HG02759 (cell line): ENCODE results near the gene PRRG1.
"Not testable (repeated sequence)": the region's sequence is repeated elsewhere in the genome, so short reads cannot be mapped to it uniquely, and the experiment has no call there.

Experiments used
- ATAC-seq: cut with Tn5 transposase; IDR thresholded peaks from one replicate; pipeline ENCODE4 v1.9.1; 2021; ENCODE audit warnings: mild to moderate bottlenecking, moderate library complexity; ENCODE audit not compliant: unreplicated experiment

PRRG1 gene

DNA sequence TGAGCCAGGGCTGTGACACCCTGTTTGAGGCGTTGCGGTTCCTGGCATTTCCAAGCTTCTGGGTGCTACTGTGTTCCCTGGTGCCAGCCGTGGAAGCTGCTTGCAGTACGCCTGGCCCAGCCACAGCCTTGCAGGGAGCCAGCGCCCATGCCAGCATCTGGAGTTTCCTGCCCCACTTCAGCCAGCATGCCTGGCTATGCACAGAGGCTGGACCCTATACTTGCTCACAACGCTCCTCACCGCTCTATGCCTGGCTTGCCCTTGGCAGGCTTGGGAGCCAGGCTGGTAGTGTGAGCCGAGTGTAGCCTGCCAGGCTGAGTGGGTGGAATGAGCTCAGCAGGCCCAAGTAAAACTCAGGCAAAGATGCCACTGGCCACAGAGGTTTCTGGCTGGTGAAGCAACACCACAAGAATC lies 22.4 kb downstream of the PRRG1 start:
- ATAC-seq: no peak

DNA sequence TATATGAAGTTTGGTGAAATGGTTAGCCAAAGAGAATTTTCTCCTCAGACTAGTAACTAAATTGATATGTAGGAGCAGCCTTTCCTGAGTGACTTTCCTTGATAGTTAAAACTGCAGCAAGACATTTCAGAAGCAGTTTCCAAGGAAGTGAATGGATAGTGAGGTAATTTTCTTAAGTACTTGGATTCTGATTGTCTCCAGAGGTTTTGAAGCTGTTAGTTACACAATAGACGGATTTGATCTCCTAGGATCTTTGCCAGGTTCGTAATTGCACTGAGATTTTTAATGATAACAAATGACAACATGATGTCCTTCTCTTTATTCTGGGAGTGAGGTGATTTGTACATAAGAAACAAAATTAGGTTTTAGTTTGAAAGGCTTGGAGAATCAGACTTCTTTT lies 29.2 kb downstream of the PRRG1 start:
- ATAC-seq: no peak

DNA sequence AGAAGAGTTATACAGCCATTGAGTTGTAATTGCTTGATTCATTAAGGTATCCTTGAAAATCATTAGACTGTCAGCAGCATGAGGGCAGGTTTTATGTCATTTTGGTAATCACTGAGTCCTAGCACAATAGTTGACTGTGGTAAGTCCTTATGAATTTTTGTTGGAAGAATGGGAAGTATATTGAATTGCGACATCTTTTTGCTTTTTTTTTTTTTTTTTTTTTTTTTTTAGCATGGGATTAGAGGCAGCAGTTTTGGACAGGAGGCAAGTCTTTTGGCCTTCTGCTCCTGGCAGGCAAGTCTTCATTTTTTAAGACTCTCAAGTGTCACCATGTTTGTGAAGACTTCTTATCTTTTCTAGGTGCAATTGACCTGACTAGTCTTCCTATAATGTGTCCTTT lies 29.7 kb downstream of the PRRG1 start:
- ATAC-seq: no peak

DNA sequence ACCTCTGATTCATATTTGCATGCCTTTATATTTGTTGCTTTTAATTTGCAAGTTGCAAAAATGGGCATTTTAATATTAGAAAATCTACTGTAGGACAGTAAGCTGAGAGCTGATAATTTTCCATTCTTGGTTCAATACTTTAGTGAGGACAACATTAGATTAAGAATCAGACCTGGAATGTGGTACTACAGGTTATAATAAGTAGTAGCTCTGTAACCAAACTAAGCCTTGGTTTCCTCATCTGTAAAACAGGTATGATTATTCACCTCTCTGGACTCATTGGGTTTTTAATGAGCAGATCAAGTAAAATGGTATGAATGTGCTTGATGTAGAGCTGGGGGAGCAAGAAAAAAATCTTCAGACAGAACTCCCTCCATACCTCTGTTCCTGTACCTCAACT lies 31.1 kb downstream of the PRRG1 start:
- no peak for ATAC-seq

DNA sequence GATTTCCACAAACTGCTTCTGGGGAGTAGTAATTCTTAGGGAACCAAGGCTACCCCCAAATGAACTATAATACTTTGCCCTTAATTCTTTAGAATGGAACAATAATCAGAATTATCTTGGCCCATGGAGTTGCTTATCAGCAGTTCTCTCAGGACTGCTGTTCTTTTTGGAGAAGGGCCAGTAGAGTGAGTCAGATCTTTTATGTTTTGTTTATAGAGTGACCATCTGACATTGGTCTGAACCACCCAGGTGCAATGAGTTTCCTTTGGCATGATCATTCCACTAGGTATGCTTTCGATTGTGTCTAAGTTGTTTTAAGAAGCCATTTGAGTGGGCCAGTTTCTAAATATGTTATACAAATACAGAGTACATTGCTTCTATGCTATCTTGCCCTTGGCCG lies 31.8 kb downstream of the PRRG1 start:
- ATAC-seq: no peak

DNA sequence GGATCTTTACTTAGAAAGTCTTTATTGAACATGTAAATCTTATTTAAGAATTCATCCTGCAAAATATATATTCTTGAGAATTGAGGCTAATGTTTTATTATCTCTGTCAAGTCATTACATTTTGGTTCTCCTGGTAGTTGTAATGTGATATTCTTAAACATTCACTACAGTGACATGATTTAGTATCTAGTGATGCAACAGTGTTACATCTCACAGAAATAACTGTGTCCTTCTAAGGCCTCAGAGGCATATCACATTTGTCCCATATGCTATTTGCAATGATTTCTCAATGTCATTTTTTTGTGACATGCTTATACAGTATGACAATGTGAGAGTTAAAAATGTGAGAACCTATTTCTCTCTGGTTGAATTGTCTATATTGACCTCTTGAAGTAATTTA lies 34.1 kb downstream of the PRRG1 start:
- ATAC-seq: no peak

DNA sequence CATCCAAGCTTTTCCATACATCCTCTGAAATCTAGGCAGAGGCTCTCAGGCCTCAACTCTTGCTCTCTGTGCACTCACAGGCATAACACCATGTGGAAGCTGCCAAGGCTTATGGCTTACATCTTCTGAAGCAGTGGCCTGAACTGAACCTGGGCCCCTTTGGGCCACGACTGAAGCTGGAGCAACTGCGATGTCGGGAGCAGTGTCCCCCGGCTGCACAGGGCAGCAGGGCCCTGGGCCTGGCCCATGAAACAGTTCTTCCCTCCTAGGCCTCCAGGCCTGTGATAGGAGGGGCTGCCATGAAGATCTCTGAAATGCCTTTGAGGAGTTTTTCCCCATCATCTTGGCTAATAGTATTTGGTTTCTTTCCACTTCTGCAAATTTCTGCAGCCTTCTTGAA lies 39.2 kb downstream of the PRRG1 start:
- ATAC-seq: no peak

DNA sequence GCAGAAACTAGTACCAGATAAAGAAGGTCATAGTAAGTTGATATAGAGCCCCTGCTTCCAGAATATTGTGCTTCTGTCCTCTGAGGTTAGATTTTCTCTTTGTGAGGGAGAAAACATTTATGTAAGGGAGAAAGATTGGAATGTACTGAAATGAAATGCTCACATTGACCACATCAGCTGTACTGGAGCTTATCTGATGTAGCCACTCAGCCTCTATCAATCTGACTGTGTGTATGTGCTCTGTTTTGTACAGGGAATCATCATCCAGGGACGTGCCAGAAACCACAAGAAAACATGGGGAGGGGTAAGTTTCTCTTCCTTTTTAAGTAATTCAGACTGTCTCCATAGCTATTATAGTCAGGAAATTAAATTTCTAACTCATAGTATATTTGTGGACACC lies 56.8 kb downstream of the PRRG1 start:
- no peak for ATAC-seq

DNA sequence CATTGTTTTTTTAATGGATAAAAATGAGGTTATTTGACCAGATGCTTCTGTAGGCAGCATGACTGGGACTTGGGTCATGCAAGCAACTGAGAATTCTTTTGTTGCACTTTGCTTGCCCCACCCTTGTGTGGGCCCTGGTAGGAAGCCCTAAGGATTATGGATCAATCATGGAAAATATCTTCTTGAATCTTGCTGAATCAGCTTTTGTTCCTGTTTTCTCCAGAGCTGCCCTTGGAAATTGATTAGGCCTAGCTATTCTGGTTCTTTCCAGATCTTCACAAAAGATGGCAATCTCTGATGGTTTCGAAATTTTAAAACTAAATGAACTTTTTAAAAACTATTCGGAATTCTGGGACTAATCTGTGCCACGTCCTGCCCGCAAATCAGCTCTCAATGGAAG lies 58.6 kb downstream of the PRRG1 start:
- no peak for ATAC-seq

DNA sequence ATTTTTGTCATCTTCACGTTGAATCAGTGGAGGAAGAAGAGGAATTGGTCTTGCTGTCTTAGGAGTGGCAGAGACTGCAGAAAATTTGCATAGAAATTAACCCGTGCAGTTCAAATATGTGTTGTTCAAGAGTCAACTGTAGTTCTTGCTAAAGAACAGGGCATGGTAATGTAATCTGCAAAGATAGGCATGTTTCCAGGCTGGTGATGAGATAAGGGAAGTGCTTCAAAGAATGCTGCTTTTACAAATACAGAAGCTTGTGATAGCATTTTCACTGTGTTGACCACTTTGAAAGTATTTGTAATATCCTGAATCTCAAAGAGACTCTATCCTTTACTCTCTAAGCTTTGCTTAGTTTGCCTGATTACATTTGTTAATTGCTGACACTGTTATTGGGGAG lies 60.1 kb downstream of the PRRG1 start:
- no peak for ATAC-seq

DNA sequence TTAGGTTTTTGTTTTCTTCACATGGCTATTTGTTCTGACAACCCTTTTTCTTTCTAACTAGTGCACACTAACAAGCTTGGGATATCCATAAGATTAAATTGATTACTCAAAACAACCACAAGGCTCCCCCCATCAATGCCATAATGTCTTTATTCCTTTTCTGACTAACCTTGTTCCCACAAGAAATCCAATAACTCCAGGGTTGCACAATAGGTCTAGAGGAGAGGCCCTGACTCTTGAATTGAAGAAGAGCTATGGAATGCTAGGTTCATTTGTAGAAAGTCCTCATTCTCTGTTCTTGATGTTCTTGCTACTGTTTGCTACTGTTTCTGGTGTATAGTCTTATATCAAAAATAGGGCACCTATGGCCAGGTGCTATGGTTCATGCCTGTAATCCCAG lies 71.0 kb downstream of the PRRG1 start:
- no peak for ATAC-seq

DNA sequence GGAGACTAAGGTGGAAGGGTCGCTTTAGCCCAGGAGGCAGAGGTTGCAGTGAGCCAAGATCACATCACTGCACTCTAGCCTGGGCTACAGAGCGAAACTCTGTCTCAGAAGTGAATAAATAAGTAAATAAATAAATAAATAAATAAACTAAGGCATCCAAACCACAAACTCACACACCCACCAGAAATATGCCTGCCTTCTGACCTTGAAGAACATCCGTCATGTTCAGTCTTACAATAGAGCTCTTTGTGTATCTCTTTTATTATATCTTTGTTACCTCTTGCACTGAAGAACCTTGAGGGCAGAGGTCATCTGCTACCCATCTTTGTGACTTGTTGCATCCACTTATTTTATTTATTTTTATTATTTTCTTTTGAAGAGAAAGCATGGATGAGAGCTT lies 71.6 kb downstream of the PRRG1 start:
- ATAC-seq: no peak

DNA sequence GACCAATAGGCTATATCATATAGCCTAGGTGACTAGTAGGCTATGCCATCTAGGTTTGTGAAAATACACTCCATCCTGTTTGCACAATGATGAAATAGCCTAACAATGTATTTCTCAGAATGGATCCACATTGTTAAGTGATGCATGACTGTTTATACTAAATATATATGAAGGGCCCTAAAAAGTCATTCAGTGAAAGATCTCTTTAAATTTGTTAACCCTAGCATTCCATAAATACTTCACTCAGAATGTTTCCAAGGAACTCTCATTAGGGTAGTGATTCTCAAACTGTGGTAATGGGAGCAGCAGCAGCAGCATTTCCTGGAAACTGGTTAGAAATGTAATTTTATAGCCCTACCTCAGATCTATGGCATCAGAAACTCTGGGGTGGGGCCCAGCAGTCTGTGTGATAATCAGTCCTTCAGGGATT lies 74.9 kb downstream of the PRRG1 start:
- ATAC-seq: no peak

DNA sequence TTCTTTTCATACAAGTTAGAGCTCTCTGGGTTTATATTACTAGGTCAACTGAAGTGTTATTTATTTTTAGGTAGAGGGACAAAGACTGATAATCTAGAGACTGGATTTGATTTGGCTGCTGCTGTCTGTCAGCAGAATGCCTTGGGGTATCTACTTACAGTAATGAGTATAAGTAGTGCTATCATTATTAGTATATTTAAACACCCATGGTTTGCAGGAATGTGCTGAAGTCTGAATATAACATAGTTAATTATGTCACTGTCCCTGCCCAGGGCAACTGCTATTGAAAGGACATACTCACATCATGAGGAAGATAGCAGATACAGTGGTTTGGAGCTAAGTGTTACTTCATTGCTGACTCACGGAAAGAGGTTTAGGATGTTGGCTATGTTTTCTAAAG lies 76.2 kb downstream of the PRRG1 start:
- no peak for ATAC-seq

DNA sequence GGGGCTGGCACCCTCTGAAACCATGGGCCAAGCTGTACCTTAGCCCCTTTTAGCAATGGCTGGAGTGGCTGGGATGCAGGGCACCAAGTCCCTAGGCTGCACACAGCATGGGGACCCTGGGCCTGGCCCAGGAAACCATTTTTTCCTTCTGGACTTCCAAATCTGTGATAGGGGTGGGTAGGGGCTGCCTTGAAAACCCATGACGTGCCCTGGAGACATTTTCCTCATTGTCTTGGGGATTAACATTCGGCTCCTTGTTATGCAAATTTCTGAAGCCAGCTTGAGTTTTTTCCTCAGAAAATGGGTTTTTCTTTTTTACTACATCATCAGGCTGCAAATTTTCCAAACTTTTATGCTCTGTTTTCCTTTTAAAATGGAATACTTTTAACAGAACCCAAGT lies 79.8 kb downstream of the PRRG1 start:
- ATAC-seq: not testable (repeated sequence)

DNA sequence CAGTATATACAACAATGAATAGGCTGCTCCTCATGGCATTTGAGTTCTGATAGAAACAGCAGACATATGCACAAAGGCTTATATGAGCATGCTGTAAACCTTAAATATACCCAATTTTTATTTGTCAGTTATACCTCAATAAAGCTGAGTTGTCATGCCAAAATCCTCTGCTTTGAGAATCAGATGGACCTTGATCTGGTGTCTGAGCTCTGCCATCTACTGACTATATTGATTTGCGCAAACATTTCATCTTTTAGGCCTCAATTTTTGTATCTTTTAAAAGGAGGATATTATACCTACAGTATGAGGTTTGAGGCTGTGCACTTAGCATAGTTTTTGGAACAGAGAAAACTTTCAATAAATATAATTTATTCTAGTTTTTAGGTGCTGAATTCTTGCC lies 85.2 kb downstream of the PRRG1 start:
- ATAC-seq: no peak

DNA sequence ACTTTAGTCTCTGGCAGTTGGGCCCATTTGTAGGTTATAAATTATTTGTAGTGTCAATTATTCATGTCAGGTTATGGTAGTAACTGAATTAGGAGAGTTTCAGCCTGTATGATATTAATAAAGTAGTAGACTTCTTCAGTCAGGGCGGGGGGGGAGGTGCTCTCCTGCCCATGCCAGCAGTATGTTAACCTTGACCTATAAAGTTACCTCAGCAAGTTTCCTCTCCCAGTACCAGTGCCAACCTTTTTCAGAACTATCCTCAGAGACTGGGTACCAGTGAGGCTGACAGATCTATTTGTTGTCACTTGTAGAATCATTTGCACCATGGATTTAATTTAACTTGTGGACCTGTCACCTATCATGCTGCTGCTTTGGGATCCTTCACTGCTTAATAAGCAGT lies 88.0 kb downstream of the PRRG1 start:
- no peak for ATAC-seq

DNA sequence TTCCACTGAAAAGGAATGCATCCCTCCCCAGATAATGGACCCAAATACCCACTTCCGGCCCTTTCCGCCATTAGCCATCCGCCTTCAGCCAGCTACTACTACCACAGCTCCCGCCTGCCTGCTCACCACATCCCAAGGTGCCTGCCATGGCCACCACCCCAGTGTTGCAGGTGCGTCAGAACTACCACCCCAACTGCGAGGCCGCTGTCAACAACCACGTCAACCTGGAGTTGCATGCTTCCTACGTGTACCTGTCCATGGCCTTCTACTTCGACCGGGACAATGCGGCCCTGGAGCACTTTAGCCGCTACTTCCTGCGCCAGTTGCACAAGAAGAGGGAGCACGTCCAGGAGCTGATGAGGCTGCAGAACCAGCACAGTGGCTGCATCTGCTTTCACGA lies 92.2 kb downstream of the PRRG1 start:
- ATAC-seq: no peak

DNA sequence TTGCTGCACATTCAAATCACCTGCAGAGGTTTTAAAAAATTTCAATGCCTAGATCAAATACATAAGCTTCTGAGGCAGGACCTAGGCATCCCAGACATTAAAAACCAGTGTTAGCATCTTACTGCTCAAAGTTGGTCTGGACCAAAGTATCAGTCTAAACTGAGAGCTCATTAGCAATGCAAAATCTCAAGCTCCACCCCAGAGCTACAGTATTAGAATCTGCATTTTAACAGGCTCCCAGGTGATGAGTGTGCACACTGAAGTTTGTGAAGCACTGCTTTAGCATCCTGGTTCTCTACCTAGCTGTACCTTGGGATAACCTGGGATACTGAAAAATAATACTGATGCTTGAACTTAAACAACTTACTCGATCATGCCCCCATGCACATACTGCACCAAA lies 96.0 kb downstream of the PRRG1 start:
- ATAC-seq: no peak

DNA sequence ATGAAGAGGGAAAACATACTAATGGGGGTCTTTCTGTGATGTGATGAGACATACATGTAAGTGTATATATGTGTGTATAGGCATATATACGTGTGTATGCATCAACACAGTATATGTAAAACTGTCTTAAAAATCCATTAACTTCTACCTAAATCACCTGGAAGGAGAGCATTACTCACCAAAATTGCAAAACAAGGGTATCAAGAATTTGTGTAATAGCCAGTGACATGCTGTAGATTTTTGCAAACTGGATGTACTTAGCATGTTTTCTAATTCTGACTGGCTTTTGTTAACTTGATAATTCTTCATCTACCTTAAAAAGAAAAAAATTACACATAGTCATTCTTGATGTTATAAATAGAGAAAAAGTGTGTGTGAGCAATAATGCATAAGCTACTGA lies 104.7 kb downstream of the PRRG1 start:
- no peak for ATAC-seq

DNA sequence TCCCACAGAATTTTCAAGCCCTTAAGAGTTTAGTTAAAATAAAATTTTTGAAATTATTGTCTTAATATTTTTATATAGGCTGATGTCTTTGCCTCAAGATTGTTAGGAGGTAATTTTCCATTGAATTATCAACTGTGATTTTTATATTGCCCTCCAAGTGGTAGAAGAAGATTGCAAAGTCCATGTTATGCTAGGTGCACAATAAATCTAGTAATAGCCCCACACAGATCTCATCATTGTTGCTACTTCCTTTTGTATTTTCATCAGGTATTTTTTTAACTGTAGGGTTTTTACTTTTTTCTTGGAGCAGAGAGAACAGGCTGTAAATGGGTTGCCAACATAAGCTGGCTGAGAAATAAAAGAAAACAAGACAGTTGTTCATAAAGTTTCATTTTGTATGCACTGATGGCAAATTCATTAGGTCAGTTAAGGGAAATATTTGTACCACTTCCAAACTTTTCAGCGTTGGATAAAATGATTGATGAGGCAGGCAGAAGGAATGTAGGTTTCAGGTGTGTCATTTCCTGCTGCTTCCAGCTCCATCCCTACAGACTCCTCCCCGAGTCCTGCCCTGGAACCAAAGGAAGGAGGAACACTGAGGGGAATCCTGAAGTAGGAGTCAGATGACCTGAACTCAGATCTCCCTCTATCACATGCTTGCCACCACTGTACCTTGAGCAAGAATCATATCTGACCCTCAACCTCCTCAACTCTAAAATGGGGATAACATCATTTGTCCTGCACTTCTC lies 105.5 kb downstream of the PRRG1 start:
- ATAC-seq: no peak

DNA sequence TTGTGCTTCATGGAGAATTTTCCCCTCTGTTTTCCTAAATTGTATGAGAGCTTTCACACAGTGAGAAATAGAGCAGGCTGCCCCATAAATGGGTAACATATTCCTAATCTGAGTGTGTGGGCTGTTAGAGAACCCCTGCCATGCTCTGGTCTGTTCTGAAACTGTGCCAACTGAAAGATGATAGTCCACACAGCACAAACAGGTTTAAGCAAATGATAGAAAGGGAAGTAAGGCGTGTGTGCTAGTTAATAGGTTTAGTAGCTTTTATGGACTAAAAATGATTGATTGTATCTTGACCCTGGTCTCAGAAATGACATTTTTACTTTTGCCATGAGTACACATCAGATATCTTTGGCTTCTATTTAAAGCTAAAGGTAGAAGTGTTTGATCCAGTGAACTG lies 106.2 kb downstream of the PRRG1 start:
- no peak for ATAC-seq

DNA sequence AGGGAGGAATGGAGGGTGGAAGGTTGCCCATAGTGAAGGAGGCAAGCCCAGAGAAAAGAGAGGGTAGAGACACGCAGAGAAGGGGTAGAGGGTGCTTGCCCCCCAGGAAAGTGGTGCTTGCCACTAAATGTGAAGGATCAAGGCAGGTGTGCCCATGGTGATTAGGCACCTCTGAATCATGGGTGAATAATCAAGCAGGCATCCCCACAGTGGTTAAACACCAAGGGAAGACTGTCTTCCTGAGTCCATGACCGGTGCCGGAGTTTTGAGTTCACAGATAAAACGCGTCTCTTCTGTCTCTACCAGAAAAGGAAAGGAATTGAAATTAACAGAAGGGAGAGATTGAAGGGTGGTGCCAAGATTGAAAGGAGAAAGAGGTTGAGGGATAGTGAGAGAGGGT lies 111.1 kb downstream of the PRRG1 start:
- not testable (repeated sequence) for ATAC-seq
